Heart right ventricle (tissue), 16 donors: ENCODE data around the gene DEPDC7. TPM values are rescaled to one million over a fixed set of nuclear protein-coding genes. Genes with fewer than 3 reads are reported as not detected.
"Not testable (repeated sequence)": the region's sequence is repeated elsewhere in the genome, so short reads cannot be mapped to it uniquely, and the experiment has no call there.

Experiments used
- ATAC-seq, 8 donors: fragments of 200-7000 bp; cut with Tn5 transposase; one replicate each; pipeline ENCODE4 v1.9.1; 2020; ENCODE audit warnings: mild to moderate bottlenecking in 8 of 8, moderate library complexity in 8 of 8, moderate number of reproducible peaks in 1 of 8
- DNase-seq, 2 donors: peaks; one replicate each; pipeline ENCODE4 v3.0.0-alpha.2; 2020
- H3K27ac ChIP-seq, 10 donors: fragments of 200-600 bp; sonication (generic) in 2 of 10; one replicate each; pipeline versions ENCODE4 v1.5.0 to v1.8.0; 2020 to 2022; ENCODE audit warnings: mild to moderate bottlenecking in 3 of 10
- H3K27me3 ChIP-seq, 7 donors: fragments of 200-600 bp; one replicate each; pipeline ENCODE4 v1.8.0; 2021 to 2022; ENCODE audit warnings: mild to moderate bottlenecking in 2 of 7
- H3K36me3 ChIP-seq, 9 donors: fragments of 200-600 bp; sonication (generic) in 1 of 9; one replicate each; pipeline versions ENCODE4 v1.5.0 to v1.8.0; 2020 to 2022; ENCODE audit warnings: mild to moderate bottlenecking in 2 of 9
- H3K4me1 ChIP-seq, 9 donors: fragments of 200-600 bp; sonication (generic) in 1 of 9; one replicate each; pipeline versions ENCODE4 v1.5.0 to v1.8.0; 2020 to 2022; ENCODE audit warnings: mild to moderate bottlenecking in 4 of 9
- H3K4me3 ChIP-seq, 10 donors: fragments of 200-600 bp; sonication (generic) in 2 of 10; one replicate each; pipeline versions ENCODE4 v1.5.0 to v1.8.0; 2020 to 2022; ENCODE audit warnings: mild to moderate bottlenecking in 7 of 10, moderate library complexity in 2 of 10
- H3K9me3 ChIP-seq, 11 donors: fragments of 200-600 bp in 10 of 11; sonication (generic) in 2 of 11; one replicate each; pipeline versions ENCODE4 v1.5.0 to v1.8.0; 2013 to 2022; ENCODE audit warnings: mild to moderate bottlenecking in 2 of 11, control low read depth in 1 of 11, moderate library complexity in 1 of 11
- whole genome bisulfite sequencing, 2 donors: extraction: QIAGEN DNeasy Blood & Tissue Kit; methylation state at CpG; one replicate each; pipeline ENCODE4 v1.1.7; 2013; ENCODE audit warnings: inconsistent platforms in 1 of 2; 5-methylcytosine and 5-hydroxymethylcytosine counted together
- intact Hi-C, 10 donors: fragments of 100-400 bp; cut with DNase I; formaldehyde crosslinking; loops; one replicate each; pipeline versions ENCODE4 v1.11.1 to v1.14.2; 2022
- polyA plus RNA-seq, 2 donors: library from polyadenylated mRNA; stranded (reverse); fragments of 200-250 nt; gene quantifications; one replicate each; pipeline ENCODE4 v1.2.3, GENCODE V29; 2013
- total RNA-seq, 10 donors: library from RNA; stranded (reverse); fragmentation: NEBNext Ultra II Directional in 3 of 10; extraction: Animal tissue kit (Norgen Biotek cat#: 25700) in 3 of 10; gene quantifications; one replicate each; pipeline versions ENCODE4 v1.2.1 to v1.2.4, GENCODE V29; 2021 to 2023
- TF ChIP-seq, protein P1 (sequence below), 9 donors: fragments of 200-600 bp; sonication (generic) in 2 of 9; IDR thresholded peaks; one replicate each; pipeline versions ENCODE4 v1.5.0 to v1.8.0; 2021 to 2022; ENCODE audit warnings: antibody characterized with exemption in 9 of 9, mild to moderate bottlenecking in 5 of 9, moderate library complexity in 1 of 9
- donor health status: Arrhythmogenic right ventricular cardiomyopathy.
- donor health status: ischemic (EF 13 %, LVEDD 7.1; RV severe dilation, severe dysfunction).
- donor health status: healthy with polysubstance abuse.
- donor health status: DM: no; HTN: yes; CAD: no.
- donor health status: DM: no; HTN: no; CAD: no.
- donor health status: ischemic (EF 25% LVEDD 6.9; RV normal size, moderate dysfunction).
- donor health status: ischemic (EF 25% LVEDD 5.7; RV mildly dilated, moderate dysfunction).
- donor health status: healthy.
- donor health status: DM: yes; HTN: yes; CAD: no.
- donor health status: Ischemic cardiomyopathy.
- donor health status: ischemic (EF 35%, LVEDD 5.7; RV mildly dilated, moderate dysfunction).
- donor health status: nonischemic (EF 11% LVEDD 7.7; RV severe dilation, severe dysfunction).
- donor health status: DM: yes; HTN: yes; CAD: no.
- donor health status: PGD.
- donor health status: ischemic (EF 29% LVEDD 5.4; RV normal size, mild dysfunction).
- donor health status: nonischemic (EF 23%, LVEDD 6.1; RV moderate dilation, normal function).

DEPDC7 gene
- total and polyA plus RNA-seq, 12 donors, result 0.17 to 1.5 (median 0.31) TPM; not detected in 4

DNA sequence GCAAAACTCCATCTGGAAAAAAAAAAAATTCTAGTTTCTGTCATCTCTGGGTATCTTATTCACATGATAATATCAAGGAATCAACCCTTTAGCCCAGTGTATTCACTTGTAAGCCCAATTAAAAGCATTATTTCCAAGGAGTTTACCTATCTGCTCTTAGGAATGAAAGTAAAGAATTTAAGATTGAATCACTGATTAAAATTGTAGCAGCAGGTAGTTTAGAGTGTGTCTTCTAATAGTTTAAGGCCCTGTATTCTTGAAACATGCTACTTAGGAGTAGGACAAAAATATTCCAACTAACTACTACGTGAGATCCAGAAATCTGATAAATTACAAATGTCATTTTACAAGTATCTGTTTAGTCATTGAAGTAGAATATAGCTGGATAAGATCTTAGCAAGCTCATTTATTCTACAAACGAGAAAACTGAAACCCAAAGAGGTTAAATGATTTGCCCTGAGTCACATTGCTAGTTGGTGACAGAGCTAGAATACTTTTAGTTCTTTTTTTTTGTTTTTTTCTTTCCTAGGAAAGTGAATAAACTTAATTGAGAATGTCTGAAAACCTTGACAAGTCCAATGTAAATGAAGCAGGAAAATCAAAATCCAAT lies 27.6 kb downstream of the DEPDC7 start:
- WGBS, 2 donors, result 81 to 85% methylated on average over 2 of the region's 2 CpGs
- Histone ChIP-seq H3K27me3 (no peaks in the 10 kb centered on the region), H3K36me3 (peaks cover 0 to 49% (median 4%) of the 10 kb centered on the region in 9 donors), H3K4me1 (peaks cover 0 to 19% (median 14%) of the 10 kb centered on the region in 9 donors), H3K4me3 (no peak overlapping the region), H3K9me3 (no peaks in the 10 kb centered on the region), H3K27ac (no peak overlapping the region)
- TF ChIP-seq, protein P1, sequence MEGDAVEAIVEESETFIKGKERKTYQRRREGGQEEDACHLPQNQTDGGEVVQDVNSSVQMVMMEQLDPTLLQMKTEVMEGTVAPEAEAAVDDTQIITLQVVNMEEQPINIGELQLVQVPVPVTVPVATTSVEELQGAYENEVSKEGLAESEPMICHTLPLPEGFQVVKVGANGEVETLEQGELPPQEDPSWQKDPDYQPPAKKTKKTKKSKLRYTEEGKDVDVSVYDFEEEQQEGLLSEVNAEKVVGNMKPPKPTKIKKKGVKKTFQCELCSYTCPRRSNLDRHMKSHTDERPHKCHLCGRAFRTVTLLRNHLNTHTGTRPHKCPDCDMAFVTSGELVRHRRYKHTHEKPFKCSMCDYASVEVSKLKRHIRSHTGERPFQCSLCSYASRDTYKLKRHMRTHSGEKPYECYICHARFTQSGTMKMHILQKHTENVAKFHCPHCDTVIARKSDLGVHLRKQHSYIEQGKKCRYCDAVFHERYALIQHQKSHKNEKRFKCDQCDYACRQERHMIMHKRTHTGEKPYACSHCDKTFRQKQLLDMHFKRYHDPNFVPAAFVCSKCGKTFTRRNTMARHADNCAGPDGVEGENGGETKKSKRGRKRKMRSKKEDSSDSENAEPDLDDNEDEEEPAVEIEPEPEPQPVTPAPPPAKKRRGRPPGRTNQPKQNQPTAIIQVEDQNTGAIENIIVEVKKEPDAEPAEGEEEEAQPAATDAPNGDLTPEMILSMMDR (IDR thresholded peaks at IDR 0.05), result no peak
- DNase-seq (no peak), ATAC-seq (no peak)
- intact Hi-C loops, result loop anchor here in 2 of 10 donors (10.0 kb wide), 1 partner anchor 149 kb away; the partner anchor contains the start of gene QSER1 (in 2 of the 2)

DNA sequence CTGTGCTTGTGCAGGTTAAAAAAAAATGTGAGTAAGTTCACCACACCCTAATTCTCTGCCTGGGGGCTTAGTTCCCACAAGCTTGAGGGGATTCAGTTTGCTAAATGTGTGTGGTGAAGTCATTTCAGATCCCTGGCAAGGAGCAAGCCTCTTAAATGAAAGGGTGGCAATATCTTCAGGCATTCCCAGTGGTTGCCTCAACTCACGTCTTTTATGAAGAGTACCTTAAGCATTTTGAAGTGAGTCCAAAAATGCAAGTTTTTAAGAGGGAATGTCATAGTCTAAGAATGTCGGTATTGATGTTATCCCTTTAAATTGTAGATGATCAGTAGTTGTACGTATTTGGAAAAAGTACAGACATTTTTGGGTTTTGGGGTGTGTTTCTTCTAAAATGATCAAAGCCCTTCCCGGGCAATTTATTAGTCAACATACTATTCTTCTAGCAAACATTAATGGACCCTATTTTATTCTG lies 28.6 kb downstream of the DEPDC7 start:
- H3K27me3 ChIP-seq, result no peaks in the 10 kb centered on the region
- ATAC-seq (no peak), DNase-seq (no peak)
- WGBS, 2 donors, result 96% methylated on average over 4 of the region's 4 CpGs
- H3K9me3 ChIP-seq, result no peaks in the 10 kb centered on the region
- intact Hi-C loops, result loop anchor here in 2 of 10 donors (10.0 kb wide), 1 partner anchor 150 kb away; the partner anchor contains the start of gene QSER1 (in 2 of the 2)
- peaks cover 0 to 29% (median 14%) of the 10 kb centered on the region in 9 donors for H3K4me1 ChIP-seq
- no peak overlapping the region for H3K27ac ChIP-seq
- TF ChIP-seq, protein P1 (IDR thresholded peaks at IDR 0.05), result no peak
- H3K36me3 ChIP-seq, result peaks cover 0 to 55% (median 4%) of the 10 kb centered on the region in 9 donors
- no peak overlapping the region for H3K4me3 ChIP-seq

DNA sequence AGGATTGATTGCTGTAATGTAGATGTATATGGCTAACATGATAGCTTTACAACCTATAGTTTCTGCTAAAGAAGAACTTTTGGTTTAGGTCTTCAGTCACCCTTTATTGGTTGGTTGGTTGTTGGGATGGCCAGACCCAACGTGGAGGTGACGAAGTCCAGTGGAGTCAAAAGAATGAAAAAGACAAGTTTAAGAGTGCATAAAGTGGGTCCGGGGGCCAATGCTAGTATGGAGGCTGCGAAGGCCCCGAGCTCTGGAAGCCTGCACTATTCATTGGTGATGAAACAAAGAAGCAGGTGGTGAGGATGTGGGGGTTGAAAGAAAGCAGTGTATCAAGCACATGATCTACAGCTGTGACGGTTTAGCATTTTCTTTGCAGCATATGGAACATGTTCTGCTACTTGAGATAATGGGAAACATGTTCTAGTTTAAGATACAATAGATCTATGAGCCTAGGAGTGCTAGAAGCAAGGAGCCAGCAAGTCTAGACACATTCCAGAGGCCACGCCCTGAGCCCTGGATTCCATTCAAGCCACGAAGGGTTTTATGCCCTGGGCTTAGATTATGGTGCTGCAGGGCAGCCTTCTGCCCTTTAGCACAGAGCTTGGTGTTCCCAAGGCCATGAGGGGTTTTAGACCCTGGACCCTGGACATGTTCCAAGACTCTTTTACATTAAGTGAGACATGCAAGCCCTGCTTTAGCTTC lies 30.0 kb downstream of the DEPDC7 start:
- no peak for ATAC-seq
- Histone ChIP-seq H3K4me3 (no peak overlapping the region), H3K36me3 (peaks cover 0 to 55% (median 4%) of the 10 kb centered on the region in 9 donors), H3K4me1 (peaks cover 0 to 23% (median 6%) of the 10 kb centered on the region in 9 donors), H3K9me3 (no peaks in the 10 kb centered on the region), H3K27ac (no peak overlapping the region), H3K27me3 (no peaks in the 10 kb centered on the region)
- TF ChIP-seq, protein P1 (IDR thresholded peaks at IDR 0.05), result no peak
- DNase-seq, result no peak
- intact Hi-C loops, result loop anchor here in 3 of 10 donors (1.0 to 10.0 kb wide), 2 partner anchors 12 to 151 kb away; partner anchors contain the start of gene QSER1 (in 2 of the 3)
- 81 to 84% methylated on average over 8 of the region's 8 CpGs for WGBS, 2 donors

DNA sequence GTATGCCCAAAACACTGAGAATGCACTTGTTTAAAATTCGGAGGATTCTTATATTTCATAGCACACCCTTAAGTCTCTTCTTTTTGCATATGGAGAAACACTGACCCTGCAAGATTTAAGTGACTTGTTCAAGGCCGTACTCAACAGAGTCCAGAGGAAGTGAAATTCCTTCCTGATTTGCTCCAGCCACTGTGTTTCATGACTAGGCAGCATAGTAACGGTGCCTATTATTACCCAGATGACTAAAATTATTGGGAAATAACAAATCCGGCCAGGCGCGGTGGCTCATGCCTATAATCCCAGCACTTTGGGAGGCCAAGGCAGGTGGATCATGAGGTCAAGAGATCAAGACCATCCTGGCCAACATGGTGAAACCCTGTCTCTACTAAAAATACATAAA lies 33.0 kb downstream of the DEPDC7 start:
- 73 to 80% methylated on average over 6 of the region's 6 CpGs for WGBS, 2 donors
- DNase-seq, result not testable (repeated sequence)
- peak overlapping the region in 1 of 10 donors; percentile 17 for H3K27ac ChIP-seq

DNA sequence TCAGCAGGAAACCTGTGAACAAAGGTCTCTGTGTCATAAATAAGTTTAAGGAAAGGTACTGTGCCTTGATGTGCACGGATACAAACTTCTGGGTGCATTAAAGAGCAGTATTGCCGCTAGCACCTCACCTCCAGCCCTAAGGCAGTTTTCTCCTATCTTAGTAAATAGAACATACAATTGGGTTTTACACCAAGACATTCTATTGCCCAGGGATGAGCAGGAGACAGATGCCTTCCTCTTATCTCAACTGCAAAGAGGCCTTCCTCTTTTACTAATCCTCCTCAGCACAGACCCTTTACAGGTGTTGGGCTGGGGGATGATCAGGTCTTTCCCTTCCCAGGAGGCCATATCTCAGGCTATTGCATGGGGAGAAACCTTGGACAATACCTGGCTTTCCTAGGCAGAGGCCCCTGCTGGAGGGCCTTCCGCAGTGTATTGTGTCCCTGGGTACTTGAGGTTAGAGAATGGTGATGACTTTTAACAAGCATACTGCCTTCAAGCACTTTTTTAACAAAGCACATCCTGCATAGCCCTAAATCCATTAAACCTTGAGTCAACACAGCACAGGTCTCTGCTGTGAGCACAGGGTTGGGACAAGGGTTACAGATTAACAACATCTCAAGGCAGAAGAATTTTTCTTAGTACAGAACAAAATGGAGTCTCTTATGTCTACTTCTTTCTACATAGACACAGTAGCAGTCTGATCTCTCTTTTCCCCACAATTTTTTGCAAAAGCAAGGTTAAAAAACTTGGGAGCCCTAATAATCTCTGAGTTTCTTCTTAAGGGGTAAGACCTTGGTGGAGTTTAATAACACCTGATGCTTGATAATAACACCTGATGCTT lies 34.1 kb downstream of the DEPDC7 start:
- 92 to 95% methylated on average over 3 of the region's 3 CpGs for WGBS, 2 donors
- H3K9me3 ChIP-seq, DNase-seq, H3K27ac ChIP-seq, ATAC-seq, H3K4me3 ChIP-seq, H3K27me3 ChIP-seq: not testable (repeated sequence)
- Histone ChIP-seq H3K36me3 (peaks cover 0 to 55% (median 4%) of the 10 kb centered on the region in 9 donors), H3K4me1 (peaks cover 0 to 31% (median 0%) of the 10 kb centered on the region in 9 donors)
- intact Hi-C loops, result loop anchor here in 2 of 10 donors (10.0 kb wide), 1 partner anchor 155 kb away; the partner anchor contains the start of gene QSER1 (in 2 of the 2)

More for the DNA sequence above, 33.0 kb downstream of the DEPDC7 start:
- not testable (repeated sequence) for H3K27me3 ChIP-seq, H3K9me3 ChIP-seq, H3K4me3 ChIP-seq
- intact Hi-C loops, result loop anchor here in 2 of 10 donors (10.0 kb wide), 1 partner anchor 154 kb away; the partner anchor contains the start of gene QSER1 (in 2 of the 2)
- Histone ChIP-seq H3K36me3 (peaks cover 0 to 58% (median 4%) of the 10 kb centered on the region in 9 donors), H3K4me1 (peaks cover 0 to 31% (median 0%) of the 10 kb centered on the region in 9 donors)
- ATAC-seq, result peak in 7 of 8 donors; percentile 49 to 75 (median 70)
